ENCODE results near the gene PLXDC1. TPM values are rescaled to one million over a fixed set of nuclear protein-coding genes. Genes with fewer than 3 reads are reported as not detected.
"Not testable (repeated sequence)": the region's sequence is repeated elsewhere in the genome, so short reads cannot be mapped to it uniquely, and the experiment has no call there.

The PLXDC1 gene
- polyA plus RNA-seq, 3 donors: 1.2 to 10.7 (median 4.7) TPM

- WGBS, 3 donors: 59 to 77% (median 72%) methylated on average over 8 of the region's 8 CpGs
- H3K27ac ChIP-seq (ENCODE audit: low read depth, low read length): no peak overlapping the region
These were observed 88.4 kb downstream of the PLXDC1 start for GRCh38 chr17:39062846-39063680.

- 76 to 94% (median 77%) methylated on average over 5 of the region's 5 CpGs for WGBS, 3 donors
- no peak overlapping the region for H3K27ac ChIP-seq (ENCODE audit: low read depth, low read length)
These were observed 92.9 kb downstream of the PLXDC1 start for GRCh38 chr17:39058524-39058923.

- 42 to 77% (median 67%) methylated on average over 11 of the region's 11 CpGs for WGBS, 3 donors
- H3K27ac ChIP-seq (ENCODE audit: low read depth, low read length): no peak overlapping the region
These were observed 93.7 kb downstream of the PLXDC1 start for GRCh38 chr17:39057701-39058206.

- WGBS, 3 donors: 38 to 64% (median 50%) methylated on average over 2 of the region's 2 CpGs
- no peak overlapping the region for H3K27ac ChIP-seq (ENCODE audit: low read depth, low read length)
These were observed 97.3 kb downstream of the PLXDC1 start for GRCh38 chr17:39054111-39054645.

GRCh38 chr17:39052423-39052822, 99.0 kb downstream of the PLXDC1 start:
- not testable (repeated sequence) for H3K27ac ChIP-seq (ENCODE audit: low read depth, low read length)
- WGBS, 3 donors: 86 to 94% (median 90%) methylated on average over 3 of the region's 3 CpGs

GRCh38 chr17:39051001-39051585, 100.3 kb downstream of the PLXDC1 start:
- H3K27ac ChIP-seq (ENCODE audit: low read depth, low read length): no peak overlapping the region
- 71 to 90% (median 82%) methylated on average over 12 of the region's 12 CpGs for WGBS, 3 donors

- H3K27ac ChIP-seq (ENCODE audit: low read depth, low read length): no peak overlapping the region
- 85 to 92% (median 86%) methylated on average over 16 of the region's 16 CpGs for whole genome bisulfite sequencing, 3 donors
These were observed 105.3 kb downstream of the PLXDC1 start for GRCh38 chr17:39045948-39046679.

GRCh38 chr17:39036009-39036408, 115.4 kb downstream of the PLXDC1 start:
- 37 to 78% (median 61%) methylated on average over 2 of the region's 2 CpGs for WGBS, 3 donors
- H3K27ac ChIP-seq (ENCODE audit: low read depth, low read length): no peak overlapping the region

- 74 to 93% (median 82%) methylated on average over 16 of the region's 16 CpGs for WGBS, 3 donors
- not testable (repeated sequence) for H3K27ac ChIP-seq (ENCODE audit: low read depth, low read length)
These were observed 115.9 kb downstream of the PLXDC1 start for GRCh38 chr17:39035578-39035977.

GRCh38 chr17:39028690-39029089, 122.7 kb downstream of the PLXDC1 start:
- WGBS, 3 donors: 94 to 97% (median 96%) methylated on average over 6 of the region's 6 CpGs
- no peak overlapping the region for H3K27ac ChIP-seq (ENCODE audit: low read depth, low read length)

GRCh38 chr17:39027455-39028035, 123.9 kb downstream of the PLXDC1 start:
- no peak overlapping the region for H3K27ac ChIP-seq (ENCODE audit: low read depth, low read length)

GRCh38 chr17:39026980-39027451, 124.4 kb downstream of the PLXDC1 start:
- 0 to 2% (median 1%) methylated on average over 25 to 26 of the region's 26 CpGs for WGBS, 3 donors
- no peak overlapping the region for H3K27ac ChIP-seq (ENCODE audit: low read depth, low read length)

More at GRCh38 chr17:39027455-39028035, 123.9 kb downstream of the PLXDC1 start:
- WGBS, 3 donors: 22 to 42% (median 31%) methylated on average over 21 of the region's 21 CpGs

- not testable (repeated sequence) for H3K27ac ChIP-seq (ENCODE audit: low read depth, low read length)
- 82 to 92% (median 89%) methylated on average over 13 of the region's 13 CpGs for WGBS, 3 donors
These were observed 125.1 kb downstream of the PLXDC1 start for GRCh38 chr17:39026346-39026745.

- WGBS, 3 donors: 91 to 94% (median 93%) methylated on average over 6 of the region's 6 CpGs
- H3K27ac ChIP-seq (ENCODE audit: low read depth, low read length): no peak overlapping the region
These were observed 128.5 kb downstream of the PLXDC1 start for GRCh38 chr17:39022924-39023323.

GRCh38 chr17:39020037-39020436, 131.4 kb downstream of the PLXDC1 start:
- WGBS, 3 donors: 92 to 96% (median 96%) methylated on average over 6 of the region's 6 CpGs
- H3K27ac ChIP-seq (ENCODE audit: low read depth, low read length): not testable (repeated sequence)

GRCh38 chr17:39018267-39019134, 132.9 kb downstream of the PLXDC1 start:
- 72 to 76% (median 74%) methylated on average over 11 of the region's 11 CpGs for WGBS, 3 donors
- no peak overlapping the region for H3K27ac ChIP-seq (ENCODE audit: low read depth, low read length)
